Hematopoietic multipotent progenitor cell treated with erythropoietin and hydrocortisone succinate and interleukin-3 and kit ligand, for 8 days (in vitro differentiated cells): Measurements from ENCODE around the gene GJA3.

Experiments used
- DNase-seq: peaks from one replicate; pipeline ENCODE4 v3.0.0-alpha.2; 2015

The GJA3 gene

GRCh38 chr13:20126541-20127261 lies 34.2 kb downstream of the GJA3 start:
- DNase-seq: no peak

- DNase-seq: no peak
Measured at GRCh38 chr13:20125783-20126165, 35.1 kb downstream of the GJA3 start.

DNA sequence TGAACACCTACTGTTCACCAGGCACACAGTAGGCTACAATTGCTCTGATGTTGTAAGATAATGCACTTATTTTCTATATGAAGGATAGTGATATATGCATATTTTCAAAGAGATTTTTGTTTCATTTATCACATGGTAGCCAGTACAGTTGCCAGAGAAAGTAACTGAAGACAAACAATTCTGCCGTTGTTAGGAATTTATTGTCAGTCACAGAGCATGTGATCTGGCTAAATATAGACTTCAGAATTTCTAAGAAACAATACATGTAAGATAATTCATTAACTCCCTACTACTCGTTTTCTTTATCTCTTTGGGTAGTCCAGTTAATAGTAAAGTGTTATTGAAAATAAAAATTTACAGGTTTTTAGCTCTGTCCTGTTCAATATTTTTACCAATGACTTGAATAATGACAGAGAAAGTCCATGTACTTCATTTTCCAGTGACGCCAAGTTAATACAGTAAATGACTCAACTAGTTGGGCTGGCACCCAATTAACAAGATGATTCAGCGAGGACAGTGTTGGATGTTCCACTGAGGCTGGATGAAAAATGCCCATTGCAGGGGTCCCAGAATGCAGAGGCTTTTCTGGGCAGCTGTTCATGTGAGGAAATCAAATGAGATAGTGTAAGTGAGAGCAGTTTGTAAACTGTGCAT lies 35.6 kb downstream of the GJA3 start:
- DNase-seq: peak; percentile 34

GRCh38 chr13:20124303-20124702 lies 36.5 kb downstream of the GJA3 start:
- no peak for DNase-seq

GRCh38 chr13:20121159-20121525 lies 39.7 kb downstream of the GJA3 start:
- DNase-seq: no peak

DNA sequence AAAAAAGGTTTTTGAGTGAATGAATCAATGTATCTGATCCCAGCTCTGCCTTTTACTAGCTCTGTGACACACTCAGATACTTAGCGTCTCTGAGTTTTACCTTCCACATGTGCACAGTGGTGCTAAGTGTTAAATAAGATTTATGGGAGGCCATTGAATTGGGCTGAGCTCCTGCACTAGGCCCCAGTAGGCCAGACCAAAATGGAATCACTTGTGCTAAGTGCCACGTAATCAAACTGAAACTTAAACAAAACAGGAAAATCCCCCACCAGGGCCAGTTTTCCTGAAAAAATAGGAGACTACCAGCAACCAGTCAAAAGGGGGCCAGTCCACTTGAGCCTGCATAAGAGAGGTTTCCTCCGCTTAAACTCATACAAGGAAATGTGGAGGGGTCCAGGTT lies 40.9 kb downstream of the GJA3 start:
- DNase-seq: no peak

- peak; percentile 39 for DNase-seq
Measured at GRCh38 chr13:20118268-20119140, 42.3 kb downstream of the GJA3 start.

- no peak for DNase-seq
Measured at GRCh38 chr13:20116213-20116612, 44.6 kb downstream of the GJA3 start.

DNA sequence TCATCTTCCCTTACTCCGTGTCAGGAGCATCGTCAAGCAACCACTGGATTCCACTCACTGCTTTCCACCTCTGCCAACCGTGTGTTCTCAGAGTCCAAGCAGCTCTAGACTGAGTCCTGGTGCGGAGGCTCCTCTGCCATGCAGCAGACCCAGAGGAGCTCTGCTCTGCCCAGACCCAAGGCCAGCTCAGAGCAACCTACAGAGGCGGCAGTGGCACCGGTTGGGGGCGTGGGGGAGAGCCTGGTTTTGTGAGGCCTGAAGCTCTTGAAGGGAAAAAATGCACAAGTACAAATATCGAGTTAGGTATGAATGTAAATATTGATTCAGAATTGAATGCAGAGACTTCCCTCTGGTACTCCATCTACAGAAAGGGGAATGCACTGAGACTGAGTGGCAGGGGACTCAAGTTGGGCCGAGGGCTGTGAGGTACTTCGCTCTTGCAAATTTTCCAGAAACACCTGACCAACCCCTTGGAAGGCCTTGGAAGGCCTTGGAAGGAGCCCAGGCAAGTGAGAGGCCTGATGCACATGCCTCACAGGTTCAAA lies 46.7 kb downstream of the GJA3 start:
- DNase-seq: no peak

GRCh38 chr13:20109037-20109436 lies 51.8 kb downstream of the GJA3 start:
- DNase-seq: no peak

- DNase-seq: no peak
Measured at GRCh38 chr13:20106742-20107141, 54.1 kb downstream of the GJA3 start.

GRCh38 chr13:20105161-20105689 lies 55.6 kb downstream of the GJA3 start:
- no peak for DNase-seq

DNA sequence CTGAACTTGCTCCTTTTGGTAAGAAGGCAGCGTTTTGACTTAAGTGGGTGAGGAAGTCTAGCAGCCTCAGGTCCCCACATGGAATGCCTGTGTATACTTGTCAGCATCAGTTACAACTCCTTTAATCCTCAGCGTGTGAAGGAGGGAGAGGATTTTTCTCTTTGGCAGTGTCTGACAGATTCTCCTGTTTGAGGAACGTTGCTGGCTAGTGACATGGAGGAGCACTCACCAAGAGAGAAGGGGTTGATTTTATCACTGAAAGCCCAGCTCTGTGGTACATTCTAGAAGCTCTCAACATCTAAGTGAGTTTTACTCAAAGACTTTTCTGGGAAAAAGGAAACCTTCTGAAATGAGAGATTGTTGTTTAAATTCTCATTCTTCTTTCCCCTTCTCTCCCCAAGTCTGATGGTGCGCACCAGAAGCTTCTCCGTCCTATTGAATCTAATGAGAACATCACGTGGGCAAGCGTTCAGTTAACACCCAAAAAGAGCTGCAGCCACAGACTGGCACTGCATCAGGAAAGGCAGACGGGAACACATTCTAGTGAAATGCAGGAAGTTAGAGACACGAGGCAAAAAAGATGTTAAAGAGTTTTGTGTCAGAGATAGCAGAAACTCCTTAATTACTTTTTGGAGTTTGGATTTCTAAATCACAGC lies 58.2 kb downstream of the GJA3 start:
- no peak for DNase-seq

DNA sequence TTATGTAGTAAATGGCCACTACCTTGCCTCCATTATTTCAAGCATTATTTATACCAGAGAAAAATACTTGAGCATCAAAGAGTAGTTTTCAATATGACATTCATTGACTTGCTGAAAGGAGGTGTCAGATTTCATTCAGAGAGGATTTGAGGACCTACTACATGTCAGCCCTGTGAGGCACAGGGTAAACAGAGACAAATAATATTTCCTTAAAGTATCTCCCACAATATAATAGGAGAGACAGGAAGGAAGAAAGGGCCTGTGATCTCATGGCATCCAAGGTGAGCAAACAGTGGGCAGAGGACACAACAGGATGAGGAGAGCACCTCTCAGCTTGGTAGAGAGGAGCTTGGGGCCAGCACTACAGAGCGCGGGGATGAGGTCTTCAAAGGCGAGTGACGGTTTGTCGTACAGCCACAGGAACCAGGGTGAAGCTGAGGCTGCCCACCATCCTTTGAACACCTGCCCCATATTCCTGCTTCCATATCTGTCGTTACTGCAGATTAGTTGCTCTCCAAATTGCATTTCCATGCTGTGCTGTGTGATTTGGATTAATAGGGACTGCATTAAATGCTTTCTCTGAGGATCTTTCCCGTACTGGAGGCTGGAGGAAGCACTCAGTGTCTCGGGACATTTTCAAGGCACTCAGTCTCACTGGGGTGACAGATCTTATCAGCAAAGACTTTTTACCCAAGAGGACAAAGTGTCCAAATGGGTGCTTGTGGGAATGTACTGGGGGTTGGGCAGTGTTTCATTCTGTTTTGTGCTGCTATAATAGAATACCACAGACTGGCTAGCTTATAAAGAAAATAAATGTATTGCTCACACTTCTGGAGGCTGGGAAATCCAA lies 59.2 kb downstream of the GJA3 start:
- DNase-seq: no peak

GRCh38 chr13:20099319-20099718 lies 61.5 kb downstream of the GJA3 start:
- DNase-seq: no peak

GRCh38 chr13:20093951-20094350 lies 66.9 kb downstream of the GJA3 start:
- DNase-seq: no peak

GRCh38 chr13:20090349-20090748 lies 70.5 kb downstream of the GJA3 start:
- DNase-seq: peak; percentile 17
